Measurements from ENCODE around the gene LOC128125822.

The LOC128125822 gene

DNA sequence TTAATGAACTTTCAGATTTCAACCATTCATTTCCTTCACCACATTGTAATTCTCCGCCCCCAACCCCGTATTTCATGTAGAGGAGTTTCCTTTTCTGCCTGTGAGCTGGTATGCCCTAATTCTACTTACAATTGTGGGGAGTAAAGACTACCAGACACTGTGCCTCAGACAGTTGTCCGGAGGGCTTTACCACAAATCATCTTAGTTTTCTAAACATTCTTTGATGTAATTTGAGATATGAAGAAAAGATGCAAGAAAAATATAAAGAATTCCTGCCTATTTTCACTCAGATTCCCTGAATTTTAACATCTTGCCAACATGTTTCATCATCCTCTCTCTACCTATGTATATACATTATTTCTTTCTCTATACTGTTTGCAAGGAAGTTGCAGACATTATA is 28.3 kb upstream of the LOC128125822 start:
- no peak for DNase-seq (ENCODE audit: low spot score in 2 of 2)
- Histone ChIP-seq H3K36me3 (no peaks in the 10 kb centered on the region), H3K9me3 (no peaks in the 10 kb centered on the region), H3K27ac (no peak overlapping the region), H3K4me1 (no peaks in the 10 kb centered on the region), H3K27me3 (no peaks in the 10 kb centered on the region), H3K4me3 (no peak overlapping the region)
- TF ChIP-seq, protein P1, sequence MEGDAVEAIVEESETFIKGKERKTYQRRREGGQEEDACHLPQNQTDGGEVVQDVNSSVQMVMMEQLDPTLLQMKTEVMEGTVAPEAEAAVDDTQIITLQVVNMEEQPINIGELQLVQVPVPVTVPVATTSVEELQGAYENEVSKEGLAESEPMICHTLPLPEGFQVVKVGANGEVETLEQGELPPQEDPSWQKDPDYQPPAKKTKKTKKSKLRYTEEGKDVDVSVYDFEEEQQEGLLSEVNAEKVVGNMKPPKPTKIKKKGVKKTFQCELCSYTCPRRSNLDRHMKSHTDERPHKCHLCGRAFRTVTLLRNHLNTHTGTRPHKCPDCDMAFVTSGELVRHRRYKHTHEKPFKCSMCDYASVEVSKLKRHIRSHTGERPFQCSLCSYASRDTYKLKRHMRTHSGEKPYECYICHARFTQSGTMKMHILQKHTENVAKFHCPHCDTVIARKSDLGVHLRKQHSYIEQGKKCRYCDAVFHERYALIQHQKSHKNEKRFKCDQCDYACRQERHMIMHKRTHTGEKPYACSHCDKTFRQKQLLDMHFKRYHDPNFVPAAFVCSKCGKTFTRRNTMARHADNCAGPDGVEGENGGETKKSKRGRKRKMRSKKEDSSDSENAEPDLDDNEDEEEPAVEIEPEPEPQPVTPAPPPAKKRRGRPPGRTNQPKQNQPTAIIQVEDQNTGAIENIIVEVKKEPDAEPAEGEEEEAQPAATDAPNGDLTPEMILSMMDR (IDR thresholded peaks at IDR 0.05), result no peak
- TF ChIP-seq POLR2AphosphoS5 (IDR thresholded peaks at IDR 0.05) (no peak), POLR2A (IDR thresholded peaks at IDR 0.05) (no peak)
- intact Hi-C loops (cut with DNase I; ENCODE audit: low total_unique reads), result no loop called here

DNA sequence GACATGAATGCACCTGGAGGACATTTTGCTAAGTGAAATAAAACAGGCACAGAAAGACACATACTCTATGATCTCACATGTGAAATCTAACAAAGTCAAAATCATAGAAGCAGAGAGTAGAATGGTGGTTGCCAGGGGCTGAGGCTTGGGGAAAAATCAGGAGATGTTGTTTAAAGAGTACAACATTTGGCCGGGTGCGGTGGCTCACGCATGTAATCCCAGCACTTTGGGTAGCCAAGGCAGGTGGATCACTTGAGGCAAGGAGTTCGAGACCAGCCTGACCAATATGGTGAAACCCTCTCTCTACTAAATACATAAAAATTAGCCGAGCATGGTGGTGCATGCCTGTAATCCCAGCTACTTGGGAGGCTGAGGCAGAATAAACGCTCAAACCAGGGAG is 26.0 kb upstream of the LOC128125822 start:
- intact Hi-C loops (cut with DNase I; ENCODE audit: low total_unique reads), result loop anchor here (2.0 kb wide), 1 partner anchor 63 kb away; no protein-coding TSS in a partner anchor
- H3K9me3 ChIP-seq, result no peaks in the 10 kb centered on the region
- no peaks in the 10 kb centered on the region for H3K4me1 ChIP-seq
- no peak overlapping the region for H3K4me3 ChIP-seq
- TF ChIP-seq, protein P1 (IDR thresholded peaks at IDR 0.05), result no peak
- TF ChIP-seq POLR2A (IDR thresholded peaks at IDR 0.05) (no peak), POLR2AphosphoS5 (IDR thresholded peaks at IDR 0.05) (no peak)
- DNase-seq (ENCODE audit: low spot score in 2 of 2), result no peak
- no peak overlapping the region for H3K27ac ChIP-seq
- H3K27me3 ChIP-seq, result no peaks in the 10 kb centered on the region
- H3K36me3 ChIP-seq, result no peaks in the 10 kb centered on the region

GRCh38 chr6:63546697-63547096 is 25.6 kb upstream of the LOC128125822 start:
- no peaks in the 10 kb centered on the region for H3K27me3 ChIP-seq
- H3K4me3 ChIP-seq, result no peak overlapping the region
- no peak overlapping the region for H3K27ac ChIP-seq
- H3K4me1 ChIP-seq, result no peaks in the 10 kb centered on the region
- DNase-seq (ENCODE audit: low spot score in 2 of 2), result no peak
- no peaks in the 10 kb centered on the region for H3K36me3 ChIP-seq
- H3K9me3 ChIP-seq, result no peaks in the 10 kb centered on the region
- intact Hi-C loops (cut with DNase I; ENCODE audit: low total_unique reads), result loop anchor here (2.0 kb wide), 1 partner anchor 64 kb away; no protein-coding TSS in a partner anchor
- no peak for TF ChIP-seq POLR2A (IDR thresholded peaks at IDR 0.05)
- TF ChIP-seq POLR2AphosphoS5 (IDR thresholded peaks at IDR 0.05), result no peak
- TF ChIP-seq, protein P1 (IDR thresholded peaks at IDR 0.05), result no peak

DNA sequence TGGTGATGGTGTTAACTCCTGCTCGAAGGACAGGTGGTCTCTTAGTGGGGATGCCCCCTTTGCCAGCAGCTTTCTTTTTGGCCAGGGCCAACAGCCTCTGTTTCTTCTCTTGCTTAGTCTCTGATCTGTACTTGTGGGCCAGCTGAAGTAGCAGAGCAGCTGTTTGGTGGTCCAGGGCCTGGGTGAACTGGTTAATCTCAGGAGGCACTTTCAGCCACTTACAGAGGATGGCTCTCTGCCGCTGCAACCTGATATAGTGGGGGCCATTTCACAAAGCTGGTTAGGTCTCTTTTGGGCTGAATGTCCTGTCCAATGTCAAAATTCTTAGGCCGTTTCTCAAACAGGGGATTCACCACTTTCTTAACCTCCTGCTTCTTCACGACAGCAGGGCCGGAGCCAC is 23.2 kb upstream of the LOC128125822 start:
- Histone ChIP-seq H3K9me3 (no peaks in the 10 kb centered on the region), H3K4me1 (no peaks in the 10 kb centered on the region), H3K4me3 (no peak overlapping the region), H3K27me3 (no peaks in the 10 kb centered on the region), H3K36me3 (no peaks in the 10 kb centered on the region), H3K27ac (no peak overlapping the region)
- DNase-seq (ENCODE audit: low spot score in 2 of 2), result no peak
- TF ChIP-seq POLR2A (IDR thresholded peaks at IDR 0.05) (no peak), POLR2AphosphoS5 (IDR thresholded peaks at IDR 0.05) (no peak)
- TF ChIP-seq, protein P1 (IDR thresholded peaks at IDR 0.05), result no peak
- intact Hi-C loops (cut with DNase I; ENCODE audit: low total_unique reads), result no loop called here

GRCh38 chr6:63553208-63553607 is 19.1 kb upstream of the LOC128125822 start:
- Histone ChIP-seq H3K4me1 (no peaks in the 10 kb centered on the region), H3K27ac (no peak overlapping the region), H3K36me3 (no peaks in the 10 kb centered on the region), H3K27me3 (no peaks in the 10 kb centered on the region), H3K4me3 (no peak overlapping the region), H3K9me3 (no peaks in the 10 kb centered on the region)
- TF ChIP-seq POLR2AphosphoS5 (IDR thresholded peaks at IDR 0.05) (no peak), POLR2A (IDR thresholded peaks at IDR 0.05) (no peak)
- TF ChIP-seq, protein P1 (IDR thresholded peaks at IDR 0.05), result no peak
- DNase-seq (ENCODE audit: low spot score in 2 of 2), result no peak
- intact Hi-C loops (cut with DNase I; ENCODE audit: low total_unique reads), result no loop called here
